K562 (cell line): ENCODE measurements around the gene CYSRT1. TPM values are rescaled to one million over a fixed set of nuclear protein-coding genes. Genes with fewer than 3 reads are reported as not detected.
A peak's percentile ranks its signal among the peaks of the same experiment; 100 is the strongest.

Experiments
- ATAC-seq: fragments of 200-7000 bp; cut with Tn5 transposase; 3 replicates; pipeline ENCODE4 v1.9.1; 2020; ENCODE audit warnings: moderate library complexity
- BruUV-seq: library from RNA; stranded (reverse); fragments of 400-500 nt; replicated peaks from 2 replicates; lab custom pipeline; 2021; lab: Mats Ljungman, UMichigan
- CTCF ChIA-PET: fragments of 300-600 bp; formaldehyde crosslinking; extraction: SDS; loops from one replicate; lab custom pipeline; 2021; ENCODE audit warnings: low intra/inter-chr PET ratio; lab: Yijun Ruan, JAX
- POLR2A ChIA-PET: fragments of 300-600, 350-650 bp; sonication (Branson Sonifier 250); formaldehyde crosslinking; extraction: SDS; loops from one replicate; lab custom pipeline; 2021; ENCODE audit warnings: antibody characterized with exemption, inconsistent platforms; lab: Yijun Ruan, JAX
- DNase-seq, 4 experiments: peaks; one replicate each; pipeline versions ENCODE4 v3.0.0 to v3.0.0-alpha.2; 2011 to 2018; ENCODE audit warnings: low spot score in 3 of 4, mixed read lengths in 3 of 4; ENCODE audit errors: extremely low read depth in 1 of 4
- FAIRE-seq: peaks from 2 replicates; lab custom pipeline; 2011; peaks lifted over from hg19 to GRCh38; lab: Jason Lieb, UNC
- H2AFZ ChIP-seq: 2 replicates; pipeline ENCODE4 v1.6.0; 2011; ENCODE audit warnings: low read depth, low read length, control low read depth, inconsistent platforms
- H3K27ac ChIP-seq: fragments of 200-600 bp; 3 replicates; pipeline ENCODE4 v1.8.0; 2011; ENCODE audit warnings: low read depth, mild to moderate bottlenecking, control low read depth, inconsistent platforms, low read length, moderate library complexity, mixed read lengths; ENCODE audit errors: extremely low read depth
- H3K27me3 ChIP-seq, 2 experiments: fragments of 300-600 bp in 1 of 2; 2 replicates in 1 of 2; 3 replicates in 1 of 2; pipeline versions ENCODE4 v1.6.0 to v1.8.0; 2011; ENCODE audit warnings: inconsistent platforms in 2 of 2, low read length in 2 of 2, mild to moderate bottlenecking in 1 of 2, mixed read lengths in 1 of 2, moderate library complexity in 1 of 2; ENCODE audit not compliant: control insufficient read depth in 2 of 2, insufficient read depth in 2 of 2
- H3K36me3 ChIP-seq: fragments of 300-600 bp; 3 replicates; pipeline ENCODE4 v1.8.0; 2011; ENCODE audit warnings: mild to moderate bottlenecking, low read length, inconsistent platforms; ENCODE audit not compliant: control insufficient read depth, insufficient read depth
- H3K4me1 ChIP-seq, 2 experiments: fragments of 200-600 bp in 1 of 2; replicated peaks in 1 of 2; 2 replicates in 1 of 2; 3 replicates in 1 of 2; pipeline versions ENCODE4 v1.5.1 to v1.8.0; 2011; ENCODE audit warnings: inconsistent platforms in 2 of 2, low read length in 2 of 2, mild to moderate bottlenecking in 1 of 2, mixed read lengths in 1 of 2, moderate library complexity in 1 of 2; ENCODE audit not compliant: control insufficient read depth in 2 of 2, insufficient read depth in 2 of 2
- H3K4me2 ChIP-seq: 2 replicates; pipeline ENCODE4 v1.6.1; 2011; ENCODE audit warnings: low read length, control low read depth, inconsistent platforms, mixed read lengths; ENCODE audit not compliant: insufficient read depth
- H3K4me3 ChIP-seq: fragments of 200-600 bp; sonication (generic), shearing (Covaris generic); 2 replicates; pipeline ENCODE4 v1.5.1; 2016; ENCODE audit warnings: control low read depth, inconsistent platforms
- H3K79me2 ChIP-seq: fragments of 200-600 bp; 3 replicates; pipeline ENCODE4 v1.8.0; 2011; ENCODE audit warnings: low read length, inconsistent platforms; ENCODE audit not compliant: control insufficient read depth, insufficient read depth
- H3K9ac ChIP-seq, 2 experiments: 2 replicates each; pipeline versions ENCODE4 v1.6.0 to v1.6.1; 2011; ENCODE audit warnings: low read depth in 2 of 2, low read length in 2 of 2, control low read depth in 1 of 2, inconsistent platforms in 1 of 2, mild to moderate bottlenecking in 1 of 2, mixed read lengths in 1 of 2; ENCODE audit not compliant: insufficient read depth in 1 of 2
- H3K9me1 ChIP-seq: one replicate; pipeline ENCODE4 v1.6.0; 2011; ENCODE audit warnings: inconsistent platforms, mild to moderate bottlenecking, low read length, moderate library complexity; ENCODE audit not compliant: control insufficient read depth, insufficient read depth
- H3K9me3 ChIP-seq: replicated peaks from 2 replicates; pipeline ENCODE4 v1.5.1; 2011; ENCODE audit warnings: low read depth, low read length, inconsistent platforms; ENCODE audit not compliant: control insufficient read depth, insufficient read depth
- H4K20me1 ChIP-seq: replicated peaks from 2 replicates; pipeline ENCODE4 v1.6.1; 2011; ENCODE audit warnings: low read length, inconsistent platforms, mixed read lengths; ENCODE audit not compliant: control insufficient read depth, insufficient read depth
- GATAD2B ChIP-seq: fragments of 450-650 bp; IDR thresholded peaks from 2 replicates; pipeline ENCODE4 v1.6.1; 2017; ENCODE audit warnings: mild to moderate bottlenecking, borderline replicate concordance
- MYC ChIP-seq, 2 experiments: fragments of 250-450 bp in 1 of 2; sonication (Bioruptor Pico) in 1 of 2; IDR thresholded peaks; 2 replicates each; pipeline versions ENCODE4 v1.5.1 to v1.6.1; 2012 to 2021; ENCODE audit warnings: low read depth in 2 of 2, borderline replicate concordance in 1 of 2, improper control_type of control experiment in 1 of 2, low read length in 1 of 2, mild to moderate bottlenecking in 1 of 2, moderate library complexity in 1 of 2
- MYNN ChIP-seq, 2 experiments: sonication (generic); formaldehyde crosslinking in 1 of 2; IDR thresholded peaks; 2 replicates each; pipeline versions ENCODE4 v1.5.0 to v1.6.1; 2016 to 2020; ENCODE audit warnings: antibody characterized with exemption in 1 of 2, missing genetic modification reagents in 1 of 2
- PML ChIP-seq: IDR thresholded peaks from 2 replicates; pipeline ENCODE4 v1.6.1; 2012; ENCODE audit warnings: low read length, inconsistent platforms
- ZFX ChIP-seq: sonication (generic); formaldehyde crosslinking; IDR thresholded peaks from 2 replicates; pipeline ENCODE4 v1.8.0; 2022; ENCODE audit warnings: mild to moderate bottlenecking, missing genetic modification reagents, moderate library complexity
- ZNF133 ChIP-seq: fragments of 250-450 bp; sonication (Bioruptor Pico); IDR thresholded peaks from 2 replicates; pipeline ENCODE4 v1.4.0; 2020; ENCODE audit warnings: mild to moderate bottlenecking
- ZNF24 ChIP-seq: fragments of 450-650 bp; IDR thresholded peaks from 2 replicates; pipeline ENCODE4 v1.6.1; 2016
- WGBS: fragments of 100-300 bp; shearing (Covaris generic); methylation state at CpG from one replicate; pipeline ENCODE4 v1.1.6; 2016; ENCODE audit warnings: low coverage, mixed read lengths; ENCODE audit not compliant: insufficient coverage; ENCODE audit errors: missing lambda C conversion rate; 5-methylcytosine and 5-hydroxymethylcytosine counted together
- in situ Hi-C: fragments of 300-500 bp; cut with MboI; formaldehyde crosslinking; loops from 4 replicates; pipeline ENCODE4 v1.15.0; 2018; ENCODE audit warnings: inconsistent platforms, mixed read lengths
- intact Hi-C: fragments of 100-400 bp; cut with micrococcal nuclease; formaldehyde crosslinking; loops from 2 replicates; pipeline ENCODE4 v1.14.2; 2022
- polyA plus RNA-seq, 8 experiments: library from polyadenylated mRNA; depleted of rRNA in 4 of 8; stranded (reverse) in 5 of 8; unstranded in 3 of 8; fragments of >200 nt; fragmentation: Nextera tagmentation in 2 of 8; fragmentation: Illumina TruSeq in 1 of 8; extraction: Ambion mirVana in 2 of 8; extraction: Trizol in 1 of 8; gene quantifications; 2 replicates each; pipeline versions ENCODE4 v1.2.1 to v1.2.3, GENCODE V29; 2011 to 2014; ENCODE audit warnings: inconsistent platforms in 1 of 8, missing spikeins in 1 of 8
- total RNA-seq, 7 experiments: library from RNA; depleted of rRNA in 6 of 7; stranded (reverse); fragments of >200 nt in 6 of 7; fragmentation: Illumina TruSeq in 2 of 7; extraction: Trizol in 2 of 7; gene quantifications; 2 replicates each; pipeline versions ENCODE4 v1.2.1 to v1.2.3, GENCODE V29; 2011 to 2021; ENCODE audit warnings: low replicate concordance in 1 of 7
- TF ChIP-seq, protein P1 (sequence below): fragments of 250-450 bp; sonication (Bioruptor Pico); IDR thresholded peaks from 2 replicates; pipeline ENCODE4 v1.4.0; 2020; ENCODE audit warnings: mild to moderate bottlenecking, moderate library complexity
- TF ChIP-seq, protein P2 (sequence below), 2 experiments: fragments of 450-650 bp; conservative IDR thresholded peaks; 2 replicates each; pipeline ENCODE4 v1.6.1; 2017; ENCODE audit warnings: mild to moderate bottlenecking in 2 of 2, moderate library complexity in 2 of 2
- TF ChIP-seq, protein P3 (sequence below): fragments of 450-650 bp; IDR thresholded peaks from 2 replicates; pipeline ENCODE4 v1.6.1; 2016; ENCODE audit warnings: antibody characterized with exemption

The CYSRT1 gene
- total and polyA plus RNA-seq, 9 of the 15 experiments (the other 6 are each of a cell fraction or from before 2014, with no cell fraction given) = 0.04 to 1.4 (median 0.42) TPM; not detected in 3

DNA sequence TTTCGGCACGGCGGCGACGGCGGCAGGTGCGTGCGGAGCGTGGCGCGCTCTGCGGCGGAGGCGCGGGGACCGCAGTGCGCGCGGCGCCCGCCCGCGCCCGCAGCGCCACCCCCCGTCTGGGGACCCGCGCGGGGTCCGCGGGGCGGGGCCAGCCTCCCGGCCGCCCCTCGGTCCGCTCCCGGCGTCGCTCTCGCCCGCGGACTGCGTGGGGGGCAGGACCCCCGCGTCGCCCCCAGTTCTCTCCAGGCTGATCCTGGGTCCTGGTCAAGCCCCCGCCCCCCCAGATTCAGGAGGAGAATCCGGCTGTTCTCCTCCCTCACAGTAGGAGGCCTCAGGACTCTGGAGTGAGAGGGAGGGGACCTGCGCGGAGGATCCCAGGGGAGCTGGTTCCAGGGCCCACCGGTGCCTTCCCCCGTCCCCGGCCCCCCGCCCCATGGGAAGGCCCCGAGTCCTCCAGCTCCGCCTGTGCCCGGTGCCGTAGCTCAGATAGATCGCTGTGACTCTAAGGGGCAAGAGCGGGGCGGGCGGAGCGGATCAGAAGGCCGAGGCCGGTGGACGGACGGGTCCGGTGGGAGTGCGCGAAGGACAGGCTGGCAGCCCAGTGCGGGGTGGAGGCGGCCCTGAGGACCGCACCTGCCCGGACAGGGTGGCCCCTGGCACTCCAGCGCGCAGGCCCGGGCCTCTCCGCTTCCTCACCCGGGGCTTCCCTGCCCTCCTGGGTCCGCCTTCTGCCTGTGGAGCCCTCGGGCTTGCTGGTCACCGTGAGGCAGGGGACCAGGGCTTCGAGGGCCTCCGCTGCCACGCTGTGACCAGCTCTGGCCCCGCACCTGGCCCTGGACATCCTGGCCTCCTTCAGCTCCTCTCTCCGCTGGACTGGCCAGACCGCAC lies 2.5 kb upstream of the CYSRT1 start, which contains the start of gene RNF208 (continued):
- TF ChIP-seq, protein P1, sequence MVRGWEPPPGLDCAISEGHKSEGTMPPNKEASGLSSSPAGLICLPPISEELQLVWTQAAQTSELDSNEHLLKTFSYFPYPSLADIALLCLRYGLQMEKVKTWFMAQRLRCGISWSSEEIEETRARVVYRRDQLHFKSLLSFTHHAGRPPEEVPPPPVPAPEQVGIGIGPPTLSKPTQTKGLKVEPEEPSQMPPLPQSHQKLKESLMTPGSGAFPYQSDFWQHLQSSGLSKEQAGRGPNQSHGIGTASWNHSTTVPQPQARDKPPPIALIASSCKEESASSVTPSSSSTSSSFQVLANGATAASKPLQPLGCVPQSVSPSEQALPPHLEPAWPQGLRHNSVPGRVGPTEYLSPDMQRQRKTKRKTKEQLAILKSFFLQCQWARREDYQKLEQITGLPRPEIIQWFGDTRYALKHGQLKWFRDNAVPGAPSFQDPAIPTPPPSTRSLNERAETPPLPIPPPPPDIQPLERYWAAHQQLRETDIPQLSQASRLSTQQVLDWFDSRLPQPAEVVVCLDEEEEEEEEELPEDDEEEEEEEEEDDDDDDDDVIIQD = no peak
- TF ChIP-seq ZNF133 (CRISPR knock-in tag) = no peak

DNA sequence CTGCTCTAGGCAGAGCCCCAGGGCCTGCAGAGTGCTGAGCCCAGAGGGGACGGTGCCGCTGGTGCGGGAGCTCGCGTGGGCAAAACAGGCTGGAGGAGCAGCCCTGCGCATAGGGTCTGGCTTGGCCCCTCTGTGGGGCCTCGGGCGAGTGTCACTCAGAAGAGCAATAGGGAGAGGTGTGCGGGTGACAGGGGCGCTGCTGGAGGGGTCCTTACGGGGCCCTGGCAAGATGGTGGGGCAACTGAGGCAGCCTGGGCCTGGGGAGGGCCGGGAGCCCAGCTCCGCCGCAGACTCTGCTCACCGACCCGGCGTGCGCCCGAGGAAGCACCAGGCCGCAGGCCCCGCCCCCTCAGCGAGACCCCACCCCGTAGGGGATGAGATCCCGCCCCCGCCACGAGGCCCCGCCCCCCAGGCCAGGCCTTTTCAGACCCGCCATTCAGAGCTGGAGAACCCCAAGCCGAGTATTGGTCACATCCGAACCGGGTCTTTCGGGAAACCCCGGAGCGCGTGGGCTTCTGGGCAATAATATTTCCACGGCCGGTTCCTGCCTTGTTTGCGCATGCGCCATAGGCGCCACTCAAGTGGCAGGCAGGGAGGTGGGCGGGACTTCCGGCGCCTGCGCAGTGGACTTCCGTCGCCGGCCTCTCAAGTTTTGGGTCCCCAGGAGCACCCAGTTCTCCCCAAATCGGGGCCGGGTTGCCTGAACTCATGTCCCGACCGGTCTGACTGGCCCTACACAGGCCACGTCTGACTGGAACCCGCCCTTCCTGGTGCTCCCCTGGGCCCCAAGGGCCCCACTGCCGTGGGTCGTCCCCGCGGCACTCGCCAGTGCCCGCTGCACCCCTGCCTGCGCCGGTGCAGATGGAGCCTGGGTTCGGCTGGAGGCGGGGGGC lies 1.6 kb upstream of the CYSRT1 start:
- intact Hi-C loops (no loop called here), in situ Hi-C loops (no loop called here)
- no peaks in the 10 kb centered on the region for H3K9me3 ChIP-seq
- ChIA-PET POLR2A (interaction anchor here (0.6 to 2.1 kb wide), 12 partner anchors 13 to 177 kb away, joined by 3 to 12 read pairs (median 4); partner anchors contain the start of genes SAPCD2, TPRN and TUBB4B), CTCF (interaction anchor here (0.6 to 1.0 kb wide), 2 partner anchors 169 to 436 kb away, joined by 4 read pairs; no protein-coding TSS in a partner anchor)
- peak overlapping the region; percentile 92 for H3K4me2 ChIP-seq
- WGBS = 3% methylated on average over 37 of the region's 63 CpGs
- peak; percentile 94 to 99 (median 96) for DNase-seq
- H3K4me1 ChIP-seq = peaks cover 28 to 95% of the 10 kb centered on the region in 2 experiments
- peak overlapping the region; percentile 85 to 97 for H3K9ac ChIP-seq
- peak; percentile 99 for FAIRE-seq
- H3K27me3 ChIP-seq = no peaks in the 10 kb centered on the region
- peaks cover 7% of the 10 kb centered on the region; the same call in 1 of the 3 replicates for H3K36me3 ChIP-seq
- peak; percentile 84 for ATAC-seq
- no peaks in the 10 kb centered on the region for H4K20me1 ChIP-seq
- H3K79me2 ChIP-seq = peaks cover 7% of the 10 kb centered on the region; the same call in 2 of the 3 replicates
- peak overlapping the region; percentile 83 for H3K27ac ChIP-seq
- peak overlapping the region; percentile 89 for H2AFZ ChIP-seq
- H3K4me3 ChIP-seq = peak overlapping the region; percentile 85
- no TSS peak for BruUV-seq
- no peaks in the 10 kb centered on the region for H3K9me1 ChIP-seq
- TF ChIP-seq, protein P2, sequence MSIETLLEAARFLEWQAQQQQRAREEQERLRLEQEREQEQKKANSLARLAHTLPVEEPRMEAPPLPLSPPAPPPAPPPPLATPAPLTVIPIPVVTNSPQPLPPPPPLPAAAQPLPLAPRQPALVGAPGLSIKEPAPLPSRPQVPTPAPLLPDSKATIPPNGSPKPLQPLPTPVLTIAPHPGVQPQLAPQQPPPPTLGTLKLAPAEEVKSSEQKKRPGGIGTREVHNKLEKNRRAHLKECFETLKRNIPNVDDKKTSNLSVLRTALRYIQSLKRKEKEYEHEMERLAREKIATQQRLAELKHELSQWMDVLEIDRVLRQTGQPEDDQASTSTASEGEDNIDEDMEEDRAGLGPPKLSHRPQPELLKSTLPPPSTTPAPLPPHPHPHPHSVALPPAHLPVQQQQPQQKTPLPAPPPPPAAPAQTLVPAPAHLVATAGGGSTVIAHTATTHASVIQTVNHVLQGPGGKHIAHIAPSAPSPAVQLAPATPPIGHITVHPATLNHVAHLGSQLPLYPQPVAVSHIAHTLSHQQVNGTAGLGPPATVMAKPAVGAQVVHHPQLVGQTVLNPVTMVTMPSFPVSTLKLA (conservative IDR thresholded peaks at IDR 0.05) = peak; percentile 72 to 77
- TF ChIP-seq PML = peak; percentile 51; the same call in 1 of the 2 replicates
- TF ChIP-seq, protein P3, sequence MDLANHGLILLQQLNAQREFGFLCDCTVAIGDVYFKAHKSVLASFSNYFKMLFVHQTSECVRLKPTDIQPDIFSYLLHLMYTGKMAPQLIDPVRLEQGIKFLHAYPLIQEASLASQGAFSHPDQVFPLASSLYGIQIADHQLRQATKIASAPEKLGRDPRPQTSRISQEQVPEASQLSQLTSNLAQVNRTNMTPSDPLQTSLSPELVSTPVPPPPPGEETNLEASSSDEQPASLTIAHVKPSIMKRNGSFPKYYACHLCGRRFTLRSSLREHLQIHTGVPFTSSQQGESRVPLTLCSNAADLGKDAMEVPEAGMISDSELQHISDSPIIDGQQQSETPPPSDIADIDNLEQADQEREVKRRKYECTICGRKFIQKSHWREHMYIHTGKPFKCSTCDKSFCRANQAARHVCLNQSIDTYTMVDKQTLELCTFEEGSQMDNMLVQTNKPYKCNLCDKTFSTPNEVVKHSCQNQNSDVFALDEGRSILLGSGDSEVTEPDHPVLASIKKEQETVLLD = peak; percentile 97
- peak; percentile 8; the same call in 1 of the 2 replicates for TF ChIP-seq MYNN (IDR thresholded peaks at IDR 0.05)
- TF ChIP-seq MYNN (CRISPR knock-in tag; IDR thresholded peaks at IDR 0.05) = no peak
- peak; percentile 78 for TF ChIP-seq ZFX (CRISPR knock-in tag)
- peak; percentile 81 for TF ChIP-seq MYC (IDR thresholded peaks at IDR 0.05; ENCODE audit: low read depth, low read length)
- TF ChIP-seq MYC (CRISPR knock-in tag; IDR thresholded peaks at IDR 0.05; ENCODE audit: borderline replicate concordance, low read depth) = peak; percentile 37; the same call in 1 of the 2 replicates
- TF ChIP-seq ZNF24 = no peak
- TF ChIP-seq GATAD2B = no peak
